Keratinocyte (primary cell): ENCODE measurements around the gene HTR1E. TPM values are rescaled to one million over a fixed set of nuclear protein-coding genes. Genes with fewer than 3 reads are reported as not detected.

ENCODE experiments used
- DNase-seq: peaks from one replicate; pipeline ENCODE4 v3.0.0-alpha.2; 2011; ENCODE audit warnings: low read depth, missing footprints, low spot score
- FAIRE-seq: peaks from 2 replicates; lab custom pipeline; 2011; peaks lifted over from hg19 to GRCh38; lab: Jason Lieb, UNC
- H2AFZ ChIP-seq: 2 replicates; pipeline ENCODE4 v1.6.0; 2012; ENCODE audit warnings: low read length, control low read depth, inconsistent platforms; ENCODE audit not compliant: control insufficient read depth
- H3K27ac ChIP-seq: 2 replicates; pipeline ENCODE4 v1.5.1; 2011; ENCODE audit warnings: low read length; ENCODE audit not compliant: control insufficient read depth, insufficient read depth
- H3K27me3 ChIP-seq: 3 replicates; pipeline ENCODE4 v1.6.0; 2011; ENCODE audit warnings: low read length; ENCODE audit not compliant: control insufficient read depth, insufficient read depth; ENCODE audit errors: extremely low read depth
- H3K36me3 ChIP-seq, 2 experiments: 2 replicates in 1 of 2; 3 replicates in 1 of 2; pipeline ENCODE4 v1.5.1; 2011; ENCODE audit warnings: low read length in 2 of 2, mild to moderate bottlenecking in 1 of 2; ENCODE audit not compliant: control insufficient read depth in 2 of 2, insufficient read depth in 2 of 2; ENCODE audit errors: extremely low read depth in 1 of 2
- H3K4me1 ChIP-seq: 3 replicates; pipeline ENCODE4 v1.5.1; 2011; ENCODE audit warnings: low read length; ENCODE audit not compliant: control insufficient read depth, insufficient read depth; ENCODE audit errors: extremely low read depth
- H3K4me2 ChIP-seq: 3 replicates; pipeline ENCODE4 v1.6.0; 2011; ENCODE audit warnings: low read depth, low read length; ENCODE audit not compliant: control insufficient read depth, insufficient read depth; ENCODE audit errors: extremely low read depth
- H3K4me3 ChIP-seq, 3 experiments: fragments of 200-600 bp in 1 of 3; sonication (generic) in 1 of 3; 2 replicates in 2 of 3; 3 replicates in 1 of 3; pipeline ENCODE4 v1.5.1; 2011 to 2016; ENCODE audit warnings: low read length in 3 of 3, mild to moderate bottlenecking in 3 of 3, control low read depth in 2 of 3, inconsistent platforms in 1 of 3, low read depth in 1 of 3, mixed read lengths in 1 of 3, mixed run types in 1 of 3, moderate library complexity in 1 of 3; ENCODE audit not compliant: control insufficient read depth in 2 of 3, insufficient read depth in 2 of 3; ENCODE audit errors: extremely low read depth in 1 of 3
- H3K79me2 ChIP-seq: 2 replicates; pipeline ENCODE4 v1.6.0; 2012; ENCODE audit warnings: low read length; ENCODE audit not compliant: control insufficient read depth, insufficient read depth
- H3K9ac ChIP-seq: 3 replicates; pipeline ENCODE4 v1.6.0; 2011; ENCODE audit warnings: low read length; ENCODE audit not compliant: control insufficient read depth, insufficient read depth; ENCODE audit errors: extremely low read depth
- H3K9me1 ChIP-seq: 3 replicates; pipeline ENCODE4 v1.6.0; 2011; ENCODE audit warnings: low read length; ENCODE audit not compliant: control insufficient read depth, insufficient read depth; ENCODE audit errors: extremely low read depth
- H3K9me3 ChIP-seq: 2 replicates; pipeline ENCODE4 v1.5.1; 2012; ENCODE audit warnings: low read depth, low read length; ENCODE audit not compliant: control insufficient read depth
- H4K20me1 ChIP-seq: 3 replicates; pipeline ENCODE4 v1.6.0; 2011; ENCODE audit warnings: low read length; ENCODE audit not compliant: control insufficient read depth, insufficient read depth; ENCODE audit errors: extremely low read depth
- EZH2 ChIP-seq: IDR thresholded peaks from one replicate; pipeline ENCODE4 v1.6.1; 2012; ENCODE audit warnings: inconsistent platforms, mild to moderate bottlenecking, low read length, moderate library complexity
- dilution Hi-C: fragments of 300-500 bp; cut with MboI; formaldehyde crosslinking; loops from one replicate; pipeline ENCODE4 v1.7.0; 2020; ENCODE audit warnings: low sequenced_read_pairs; ENCODE audit not compliant: extremely low pct_ligation_motif_present
- polyA plus RNA-seq, 5 experiments: library from polyadenylated mRNA; depleted of rRNA in 3 of 5; stranded (reverse) in 3 of 5; stranded (forward) in 1 of 5; unstranded in 1 of 5; fragments of >200 nt; gene quantifications; 1 replicate in 1 of 5; 2 replicates in 3 of 5; 3 replicates in 1 of 5; pipeline versions ENCODE4 v1.2.1 to v1.2.3, GENCODE V29; 2011 to 2012; ENCODE audit warnings: missing spikeins in 2 of 5, low read depth in 1 of 5, low replicate concordance in 1 of 5
- TF ChIP-seq, protein P1 (sequence below), 3 experiments: IDR thresholded peaks in 1 of 3; conservative IDR thresholded peaks in 1 of 3; optimal IDR thresholded peaks in 1 of 3; 2 replicates in 2 of 3; 3 replicates in 1 of 3; pipeline versions ENCODE3 to v1.5.1; 2011; ENCODE audit warnings: low read length in 3 of 3, mild to moderate bottlenecking in 3 of 3, moderate library complexity in 2 of 3, control low read depth in 1 of 3, inconsistent platforms in 1 of 3; ENCODE audit not compliant: insufficient read depth in 2 of 3; ENCODE audit errors: extremely low read depth in 1 of 3

Gene HTR1E
- polyA plus RNA-seq, 1 donor (not counting 4 experiments of a cell fraction or from before 2014, with no cell fraction given) = not detected

DNA sequence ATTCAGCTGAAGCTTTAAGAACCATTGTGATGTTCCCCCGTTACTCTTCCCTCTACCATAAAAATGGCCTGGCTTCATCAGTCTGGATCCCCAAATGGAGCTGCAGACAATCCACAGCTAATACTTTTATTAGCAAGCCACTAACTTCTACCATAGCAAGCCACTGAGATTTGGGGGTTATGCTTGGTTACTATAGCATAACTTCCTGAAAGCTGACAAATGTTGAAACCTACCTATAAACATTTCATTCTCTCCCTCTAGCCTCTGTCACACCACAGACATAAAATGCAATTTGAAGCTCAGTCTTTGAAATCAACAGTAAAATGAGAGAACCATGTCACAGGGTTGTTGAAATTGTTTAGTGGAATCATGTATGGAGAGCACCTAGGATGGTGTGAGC lies 3.0 kb upstream of the HTR1E start:
- no peak for DNase-seq
- no peaks in the 10 kb centered on the region for H3K9me1 ChIP-seq
- H3K4me2 ChIP-seq = no peak overlapping the region
- H3K4me3 ChIP-seq = no peak overlapping the region
- peaks cover 18% of the 10 kb centered on the region for H3K27me3 ChIP-seq
- FAIRE-seq = no peak
- H3K27ac ChIP-seq = no peak overlapping the region
- TF ChIP-seq, protein P1, sequence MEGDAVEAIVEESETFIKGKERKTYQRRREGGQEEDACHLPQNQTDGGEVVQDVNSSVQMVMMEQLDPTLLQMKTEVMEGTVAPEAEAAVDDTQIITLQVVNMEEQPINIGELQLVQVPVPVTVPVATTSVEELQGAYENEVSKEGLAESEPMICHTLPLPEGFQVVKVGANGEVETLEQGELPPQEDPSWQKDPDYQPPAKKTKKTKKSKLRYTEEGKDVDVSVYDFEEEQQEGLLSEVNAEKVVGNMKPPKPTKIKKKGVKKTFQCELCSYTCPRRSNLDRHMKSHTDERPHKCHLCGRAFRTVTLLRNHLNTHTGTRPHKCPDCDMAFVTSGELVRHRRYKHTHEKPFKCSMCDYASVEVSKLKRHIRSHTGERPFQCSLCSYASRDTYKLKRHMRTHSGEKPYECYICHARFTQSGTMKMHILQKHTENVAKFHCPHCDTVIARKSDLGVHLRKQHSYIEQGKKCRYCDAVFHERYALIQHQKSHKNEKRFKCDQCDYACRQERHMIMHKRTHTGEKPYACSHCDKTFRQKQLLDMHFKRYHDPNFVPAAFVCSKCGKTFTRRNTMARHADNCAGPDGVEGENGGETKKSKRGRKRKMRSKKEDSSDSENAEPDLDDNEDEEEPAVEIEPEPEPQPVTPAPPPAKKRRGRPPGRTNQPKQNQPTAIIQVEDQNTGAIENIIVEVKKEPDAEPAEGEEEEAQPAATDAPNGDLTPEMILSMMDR (optimal IDR thresholded peaks at IDR 0.05 in 1 of 3, IDR thresholded peaks at IDR 0.05 in 1 of 3, conservative IDR thresholded peaks at IDR 0.05 in 1 of 3; ENCODE audit: extremely low read depth in 1 of 3, insufficient read depth in 2 of 3, low read length in 3 of 3) = no peak
- TF ChIP-seq EZH2 = no peak
- no peaks in the 10 kb centered on the region for H3K9me3 ChIP-seq
- H2AFZ ChIP-seq = no peak overlapping the region
- no peaks in the 10 kb centered on the region for H3K36me3 ChIP-seq
- no peaks in the 10 kb centered on the region for H3K79me2 ChIP-seq
- no peak overlapping the region for H3K9ac ChIP-seq
- H4K20me1 ChIP-seq = no peaks in the 10 kb centered on the region
- dilution Hi-C loops = no loop called here
- H3K4me1 ChIP-seq = no peaks in the 10 kb centered on the region

- no peaks in the 10 kb centered on the region for H3K79me2 ChIP-seq
- H3K36me3 ChIP-seq = no peaks in the 10 kb centered on the region
- TF ChIP-seq, protein P1 (optimal IDR thresholded peaks at IDR 0.05 in 1 of 3, IDR thresholded peaks at IDR 0.05 in 1 of 3, conservative IDR thresholded peaks at IDR 0.05 in 1 of 3; ENCODE audit: extremely low read depth in 1 of 3, insufficient read depth in 2 of 3, low read length in 3 of 3) = no peak
- TF ChIP-seq EZH2 = no peak
- no peaks in the 10 kb centered on the region for H3K9me1 ChIP-seq
- H3K27ac ChIP-seq = no peak overlapping the region
- dilution Hi-C loops = no loop called here
- H2AFZ ChIP-seq = no peak overlapping the region
- H3K4me2 ChIP-seq = no peak overlapping the region
- H3K9me3 ChIP-seq = no peaks in the 10 kb centered on the region
- no peaks in the 10 kb centered on the region for H4K20me1 ChIP-seq
- DNase-seq = no peak
- FAIRE-seq = no peak
- H3K27me3 ChIP-seq = peaks cover 18% of the 10 kb centered on the region
- no peak overlapping the region for H3K9ac ChIP-seq
- no peak overlapping the region for H3K4me3 ChIP-seq
- no peaks in the 10 kb centered on the region for H3K4me1 ChIP-seq
These were observed 502 bp upstream of the HTR1E start for GRCh38 chr6:86936834-86937218.
